Astrocyte (in vitro differentiated cells and primary cell): ENCODE measurements around the gene LMTK2. TPM values are rescaled to one million over a fixed set of nuclear protein-coding genes. Genes with fewer than 3 reads are reported as not detected.

Experiments
- DNase-seq: peaks from one replicate; pipeline ENCODE4 v3.0.0-alpha.2; 2010; ENCODE audit warnings: low read depth
- FAIRE-seq: peaks from 2 replicates; lab custom pipeline; 2011; peaks lifted over from hg19 to GRCh38; lab: Jason Lieb, UNC
- H2AFZ ChIP-seq: 2 replicates; pipeline ENCODE4 v1.6.0; 2012; ENCODE audit warnings: low read depth, low read length, inconsistent platforms
- H3K27ac ChIP-seq: 2 replicates; pipeline ENCODE4 v1.5.1; 2011; ENCODE audit warnings: low read depth, low read length, inconsistent platforms
- H3K27me3 ChIP-seq: 2 replicates; pipeline ENCODE4 v1.6.0; 2011; ENCODE audit warnings: low read length, inconsistent platforms; ENCODE audit not compliant: insufficient read depth
- H3K36me3 ChIP-seq: 2 replicates; pipeline ENCODE4 v1.5.1; 2011; ENCODE audit warnings: low read length, inconsistent platforms; ENCODE audit not compliant: insufficient read depth
- H3K4me1 ChIP-seq: 2 replicates; pipeline ENCODE4 v1.5.1; 2011; ENCODE audit warnings: low read length, inconsistent platforms; ENCODE audit not compliant: insufficient read depth
- H3K4me2 ChIP-seq: 2 replicates; pipeline ENCODE4 v1.6.0; 2012; ENCODE audit warnings: low read length, inconsistent platforms
- H3K4me3 ChIP-seq: 2 replicates; pipeline ENCODE4 v1.5.1; 2011; ENCODE audit warnings: low read depth, mild to moderate bottlenecking, low read length, inconsistent platforms; ENCODE audit not compliant: insufficient read depth
- H3K79me2 ChIP-seq: 2 replicates; pipeline ENCODE4 v1.6.0; 2012; ENCODE audit warnings: mild to moderate bottlenecking, low read length, inconsistent platforms; ENCODE audit not compliant: insufficient read depth
- H3K9ac ChIP-seq: 2 replicates; pipeline ENCODE4 v1.6.0; 2012; ENCODE audit warnings: mild to moderate bottlenecking, low read length, inconsistent platforms
- H3K9me3 ChIP-seq: 2 replicates; pipeline ENCODE4 v1.5.1; 2012; ENCODE audit warnings: low read depth, mild to moderate bottlenecking, low read length, inconsistent platforms; ENCODE audit not compliant: insufficient read depth
- H4K20me1 ChIP-seq: 2 replicates; pipeline ENCODE4 v1.6.0; 2012; ENCODE audit warnings: low read length, inconsistent platforms; ENCODE audit not compliant: insufficient read depth
- H3K27ac Mint-ChIP-seq: one replicate; pipeline ENCODE4 v1.8.0; 2021; ENCODE audit warnings: mild to moderate bottlenecking, mixed read lengths; ENCODE audit not compliant: unreplicated experiment
- H3K27me3 Mint-ChIP-seq: one replicate; pipeline ENCODE4 v1.8.0; 2021; ENCODE audit warnings: low read depth, mixed read lengths; ENCODE audit not compliant: unreplicated experiment
- H3K36me3 Mint-ChIP-seq: one replicate; pipeline ENCODE4 v1.8.0; 2021; ENCODE audit warnings: low read depth, mixed read lengths; ENCODE audit not compliant: unreplicated experiment
- H3K4me1 Mint-ChIP-seq: one replicate; pipeline ENCODE4 v1.8.0; 2021; ENCODE audit warnings: low read depth, mixed read lengths; ENCODE audit not compliant: unreplicated experiment
- H3K4me3 Mint-ChIP-seq: one replicate; pipeline ENCODE4 v1.8.0; 2021; ENCODE audit warnings: mild to moderate bottlenecking, moderate library complexity, mixed read lengths; ENCODE audit not compliant: unreplicated experiment
- H3K9me3 Mint-ChIP-seq: one replicate; pipeline ENCODE4 v1.8.0; 2021; ENCODE audit warnings: mild to moderate bottlenecking, mixed read lengths; ENCODE audit not compliant: unreplicated experiment
- EZH2 ChIP-seq: IDR thresholded peaks from 2 replicates; pipeline ENCODE4 v1.6.1; 2012; ENCODE audit warnings: mild to moderate bottlenecking, low read length, inconsistent platforms; ENCODE audit not compliant: insufficient read depth
- total RNA-seq: library from RNA; stranded (reverse); gene quantifications from 2 replicates; pipeline ENCODE4 v1.2.1, GENCODE V29; 2021
- TF ChIP-seq, protein P1 (sequence below): IDR thresholded peaks from 2 replicates; pipeline ENCODE4 v1.5.1; 2011; ENCODE audit warnings: low read depth, mild to moderate bottlenecking, inconsistent platforms, low read length, moderate library complexity; ENCODE audit not compliant: insufficient read depth

The LMTK2 gene
- total RNA-seq, 1 donor from 2014 or later = 15.2 TPM

DNA sequence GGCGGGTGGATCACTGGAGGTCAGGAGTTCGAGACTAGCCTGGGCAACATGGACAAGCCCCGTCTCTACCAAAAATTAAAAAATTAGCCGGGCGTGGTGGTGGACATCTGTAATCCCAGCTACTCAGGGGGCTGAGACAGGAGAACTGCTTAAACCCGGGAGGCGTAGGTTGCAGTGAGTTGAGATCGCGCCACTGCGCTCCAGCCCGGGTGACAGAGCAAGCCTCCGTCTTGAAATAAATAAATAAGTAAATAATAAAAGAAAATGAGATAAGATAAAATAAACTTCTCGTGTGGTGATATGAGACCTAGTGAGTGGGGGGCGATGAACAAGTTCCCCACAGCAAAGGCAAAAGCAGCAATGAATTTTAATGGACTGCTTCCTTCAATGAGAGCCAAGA lies 33.6 kb upstream of the LMTK2 start:
- Mint-ChIP-seq H3K27ac (no peak overlapping the region), H3K4me3 (no peak overlapping the region), H3K4me1 (no peaks in the 10 kb centered on the region), H3K9me3 (no peaks in the 10 kb centered on the region), H3K36me3 (no peaks in the 10 kb centered on the region), H3K27me3 (peaks cover 16% of the 10 kb centered on the region)
- no peaks in the 10 kb centered on the region for H3K79me2 ChIP-seq
- no peak overlapping the region for H3K27ac ChIP-seq
- no peak for TF ChIP-seq EZH2
- TF ChIP-seq, protein P1, sequence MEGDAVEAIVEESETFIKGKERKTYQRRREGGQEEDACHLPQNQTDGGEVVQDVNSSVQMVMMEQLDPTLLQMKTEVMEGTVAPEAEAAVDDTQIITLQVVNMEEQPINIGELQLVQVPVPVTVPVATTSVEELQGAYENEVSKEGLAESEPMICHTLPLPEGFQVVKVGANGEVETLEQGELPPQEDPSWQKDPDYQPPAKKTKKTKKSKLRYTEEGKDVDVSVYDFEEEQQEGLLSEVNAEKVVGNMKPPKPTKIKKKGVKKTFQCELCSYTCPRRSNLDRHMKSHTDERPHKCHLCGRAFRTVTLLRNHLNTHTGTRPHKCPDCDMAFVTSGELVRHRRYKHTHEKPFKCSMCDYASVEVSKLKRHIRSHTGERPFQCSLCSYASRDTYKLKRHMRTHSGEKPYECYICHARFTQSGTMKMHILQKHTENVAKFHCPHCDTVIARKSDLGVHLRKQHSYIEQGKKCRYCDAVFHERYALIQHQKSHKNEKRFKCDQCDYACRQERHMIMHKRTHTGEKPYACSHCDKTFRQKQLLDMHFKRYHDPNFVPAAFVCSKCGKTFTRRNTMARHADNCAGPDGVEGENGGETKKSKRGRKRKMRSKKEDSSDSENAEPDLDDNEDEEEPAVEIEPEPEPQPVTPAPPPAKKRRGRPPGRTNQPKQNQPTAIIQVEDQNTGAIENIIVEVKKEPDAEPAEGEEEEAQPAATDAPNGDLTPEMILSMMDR = no peak
- no peak overlapping the region for H3K4me3 ChIP-seq
- H3K27me3 ChIP-seq = no peaks in the 10 kb centered on the region
- H2AFZ ChIP-seq = no peak overlapping the region
- no peaks in the 10 kb centered on the region for H4K20me1 ChIP-seq
- no peak overlapping the region for H3K4me2 ChIP-seq
- no peaks in the 10 kb centered on the region for H3K4me1 ChIP-seq
- H3K36me3 ChIP-seq = no peaks in the 10 kb centered on the region
- FAIRE-seq (no peak), DNase-seq (no peak)
- H3K9me3 ChIP-seq = no peaks in the 10 kb centered on the region
- H3K9ac ChIP-seq = no peak overlapping the region

DNA sequence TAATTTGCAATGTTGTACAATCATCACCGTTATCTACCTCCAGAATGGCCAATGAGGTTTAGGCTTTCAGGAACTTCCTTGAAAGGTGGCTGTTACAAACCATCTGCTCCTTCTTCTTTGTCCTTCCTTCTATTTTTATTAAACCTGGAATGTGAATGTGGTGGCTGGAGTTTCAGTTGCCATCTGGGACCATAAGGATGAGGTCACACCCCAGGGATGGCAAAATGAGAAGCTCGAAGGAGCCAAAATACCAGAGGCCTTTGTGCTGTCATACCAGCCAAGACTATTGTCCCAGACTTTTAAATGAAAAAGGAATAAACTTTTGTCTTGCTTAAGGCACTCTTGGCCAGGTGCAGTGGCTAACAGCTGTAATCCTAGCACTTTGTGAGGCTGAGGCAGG lies 30.9 kb upstream of the LMTK2 start:
- Histone ChIP-seq H3K27me3 (no peaks in the 10 kb centered on the region), H3K36me3 (no peaks in the 10 kb centered on the region), H3K9ac (no peak overlapping the region), H3K79me2 (no peaks in the 10 kb centered on the region), H3K4me3 (no peak overlapping the region), H2AFZ (no peak overlapping the region), H3K4me2 (no peak overlapping the region), H3K9me3 (no peaks in the 10 kb centered on the region), H4K20me1 (no peaks in the 10 kb centered on the region), H3K4me1 (no peaks in the 10 kb centered on the region), H3K27ac (no peak overlapping the region)
- TF ChIP-seq, protein P1 = no peak
- TF ChIP-seq EZH2 = no peak
- Mint-ChIP-seq H3K4me1 (no peaks in the 10 kb centered on the region), H3K27me3 (peaks cover 11% of the 10 kb centered on the region), H3K4me3 (no peak overlapping the region), H3K27ac (no peak overlapping the region), H3K9me3 (no peaks in the 10 kb centered on the region), H3K36me3 (no peaks in the 10 kb centered on the region)
- FAIRE-seq = no peak
- DNase-seq = no peak

DNA sequence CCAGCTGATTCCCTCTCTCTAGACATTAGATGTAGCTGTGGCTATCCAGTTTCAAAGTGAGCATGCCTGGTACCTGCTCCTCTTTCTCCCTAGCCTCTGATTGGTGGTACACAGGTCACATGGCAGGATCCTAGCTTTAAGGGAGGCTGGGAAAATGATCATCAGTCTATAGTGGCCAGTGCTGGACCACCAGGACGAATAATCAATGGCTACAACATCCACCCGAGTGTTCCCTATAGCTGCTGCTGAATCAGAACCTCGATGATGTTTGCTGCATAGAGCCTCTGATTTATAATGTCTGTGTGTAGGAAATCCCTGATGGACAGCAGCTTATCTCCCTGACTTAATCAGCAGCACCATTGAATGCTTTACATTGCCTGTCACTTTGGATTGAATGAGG lies 28.9 kb upstream of the LMTK2 start:
- DNase-seq (no peak), FAIRE-seq (no peak)
- H3K4me1 Mint-ChIP-seq = no peaks in the 10 kb centered on the region
- TF ChIP-seq, protein P1 = no peak
- no peak for TF ChIP-seq EZH2
- no peak overlapping the region for H3K4me3 ChIP-seq
- H3K9me3 Mint-ChIP-seq = no peaks in the 10 kb centered on the region
- H3K36me3 ChIP-seq = no peaks in the 10 kb centered on the region
- no peaks in the 10 kb centered on the region for H3K4me1 ChIP-seq
- no peaks in the 10 kb centered on the region for H4K20me1 ChIP-seq
- H3K4me2 ChIP-seq = no peak overlapping the region
- no peaks in the 10 kb centered on the region for H3K36me3 Mint-ChIP-seq
- H3K27ac ChIP-seq = no peak overlapping the region
- H2AFZ ChIP-seq = no peak overlapping the region
- H3K27me3 Mint-ChIP-seq = peaks cover 10% of the 10 kb centered on the region
- H3K9ac ChIP-seq = no peak overlapping the region
- no peak overlapping the region for H3K27ac Mint-ChIP-seq
- H3K79me2 ChIP-seq = no peaks in the 10 kb centered on the region
- H3K4me3 Mint-ChIP-seq = no peak overlapping the region
- H3K27me3 ChIP-seq = no peaks in the 10 kb centered on the region
- H3K9me3 ChIP-seq = no peaks in the 10 kb centered on the region
